Measurements from ENCODE around the gene OR5L2.
"Not testable (repeated sequence)": the region's sequence is repeated elsewhere in the genome, so short reads cannot be mapped to it uniquely, and the experiment has no call there.

OR5L2 gene

GRCh38 chr11:55826919-55827318 lies at the start of gene OR5L2:
Gene OR5L2, plus strand, starts transcription at chr11:55827219. Its CDS starts 0 bp downstream, at chr11:55827219.
- no peak for DNase-seq (ENCODE audit: low read depth, low spot score)

DNA sequence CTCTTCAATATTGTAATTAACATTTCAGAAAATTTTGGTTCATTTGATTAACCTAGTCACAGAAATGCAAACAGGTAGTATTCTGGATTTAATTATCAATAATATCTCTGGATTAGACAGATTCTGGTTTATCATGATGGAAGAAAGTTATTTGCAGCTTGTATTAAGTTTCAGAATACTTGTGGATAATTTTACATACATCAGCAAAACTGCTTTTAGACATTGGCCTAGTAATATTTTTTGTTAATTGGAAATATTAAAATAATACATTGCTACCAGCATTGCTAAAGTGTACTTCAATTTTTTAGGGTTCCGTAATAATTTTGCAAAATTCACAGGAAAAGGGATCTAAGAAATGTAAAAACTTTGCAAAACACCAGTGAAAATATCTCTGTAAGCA lies 35.4 kb upstream of the OR5L2 start:
- no peak for DNase-seq (ENCODE audit: low read depth, low spot score)

- DNase-seq (ENCODE audit: low read depth, low spot score) = no peak
Measured at GRCh38 chr11:55793321-55793720, 33.7 kb upstream of the OR5L2 start.

DNA sequence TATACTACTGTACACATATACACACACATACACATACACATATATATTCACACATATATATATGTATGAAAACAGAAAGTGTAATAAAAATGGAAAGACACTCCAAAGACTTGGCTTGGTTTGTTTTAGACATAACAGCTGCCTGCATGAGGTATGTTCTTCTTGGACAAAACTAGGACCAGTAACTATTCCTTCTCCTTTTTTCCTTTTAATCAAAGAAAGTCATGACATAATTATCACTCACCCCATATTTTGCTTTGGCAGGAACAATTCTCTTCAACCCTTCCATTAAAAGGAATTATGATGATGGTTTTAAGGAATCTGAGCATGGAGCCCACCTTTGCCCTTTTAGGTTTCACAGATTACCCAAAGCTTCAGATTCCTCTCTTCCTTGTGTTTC lies 31.8 kb upstream of the OR5L2 start, which contains the start of gene OR5D14:
Gene OR5D14, plus strand, starts transcription at position 301 of the 400 bp plus-strand sequence. Its CDS starts 0 bp downstream, at position 301.
- DNase-seq (ENCODE audit: low read depth, low spot score) = no peak

- DNase-seq (ENCODE audit: low read depth, low spot score) = no peak
Measured at GRCh38 chr11:55806248-55806647, 20.8 kb upstream of the OR5L2 start.

GRCh38 chr11:55811067-55811466 lies 16.0 kb upstream of the OR5L2 start, which contains the start of gene OR5L1:
Gene OR5L1, plus strand, starts transcription at chr11:55811367. Its CDS starts 100 bp downstream, at chr11:55811467.
- DNase-seq (ENCODE audit: low read depth, low spot score) = no peak

GRCh38 chr11:55819330-55819729 lies 7.7 kb upstream of the OR5L2 start, which contains the start of gene OR5D18:
Gene OR5D18, plus strand, starts transcription at chr11:55819630. Its CDS starts 0 bp downstream, at chr11:55819630.
- no peak for DNase-seq (ENCODE audit: low read depth, low spot score)

- DNase-seq (ENCODE audit: low read depth, low spot score) = no peak
Measured at GRCh38 chr11:55838452-55838851, 11.4 kb downstream of the OR5L2 start, which contains the start of gene OR5D16. Gene OR5D16, plus strand, starts transcription at chr11:55838752. Its CDS starts 0 bp downstream, at chr11:55838752.

DNA sequence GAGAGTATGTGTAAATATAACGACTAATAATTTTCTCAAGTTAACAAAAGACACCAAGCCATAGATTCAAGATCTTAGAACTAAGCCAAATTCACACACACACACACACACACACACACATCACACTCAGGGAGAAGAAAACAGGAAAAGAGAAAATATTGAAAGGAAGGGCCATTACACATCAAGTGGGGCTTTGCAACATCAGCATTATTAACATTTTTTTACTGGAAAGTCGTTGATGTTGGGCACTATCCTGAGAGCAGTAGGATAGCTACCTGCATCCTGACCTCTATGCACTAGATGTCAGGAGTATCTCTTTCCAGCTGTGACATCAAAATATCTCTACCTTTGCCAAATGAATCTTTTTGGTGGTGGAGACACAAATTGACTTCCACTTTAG lies 20.4 kb downstream of the OR5L2 start:
- DNase-seq (ENCODE audit: low read depth, low spot score) = no peak

DNA sequence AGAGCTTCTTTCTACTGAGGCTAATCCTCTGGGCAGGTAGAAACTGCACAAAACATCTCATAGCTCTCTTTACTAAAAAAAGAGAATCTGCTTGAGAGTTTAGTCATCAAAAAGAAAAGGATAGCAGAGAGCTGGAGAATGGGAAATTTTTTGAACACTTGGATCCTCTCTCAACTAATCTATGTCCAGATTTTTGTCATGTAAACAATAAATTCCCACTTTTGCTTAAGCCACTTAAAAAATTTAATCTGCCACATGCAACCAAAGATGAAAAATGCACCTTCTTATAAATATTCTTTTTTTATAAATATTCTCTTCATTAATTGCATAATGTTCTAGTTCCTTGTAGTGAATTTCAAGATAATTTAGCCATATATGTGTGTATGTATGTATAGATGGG lies 22.0 kb downstream of the OR5L2 start:
- DNase-seq (ENCODE audit: low read depth, low spot score) = no peak

- no peak for DNase-seq (ENCODE audit: low read depth, low spot score)
Measured at GRCh38 chr11:55852141-55852540, 25.1 kb downstream of the OR5L2 start.

DNA sequence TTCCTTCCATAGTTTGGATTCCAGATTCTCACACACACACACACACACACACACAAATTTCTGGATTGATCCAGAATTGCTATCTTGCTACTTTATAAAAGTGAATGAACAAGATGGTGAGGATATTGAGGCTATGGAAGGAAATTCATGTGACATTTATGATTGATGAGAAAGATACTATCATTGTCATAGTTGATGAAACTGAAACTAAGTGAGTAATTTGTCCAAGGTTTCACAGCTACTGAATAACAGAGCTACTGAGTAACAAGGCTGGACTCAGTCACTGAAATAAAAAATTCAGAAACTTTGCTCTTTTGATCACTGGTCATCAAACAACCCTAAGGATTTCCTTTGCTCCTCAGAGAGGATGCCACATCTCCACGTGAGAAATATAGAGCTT lies 27.7 kb downstream of the OR5L2 start:
- no peak for DNase-seq (ENCODE audit: low read depth, low spot score)

DNA sequence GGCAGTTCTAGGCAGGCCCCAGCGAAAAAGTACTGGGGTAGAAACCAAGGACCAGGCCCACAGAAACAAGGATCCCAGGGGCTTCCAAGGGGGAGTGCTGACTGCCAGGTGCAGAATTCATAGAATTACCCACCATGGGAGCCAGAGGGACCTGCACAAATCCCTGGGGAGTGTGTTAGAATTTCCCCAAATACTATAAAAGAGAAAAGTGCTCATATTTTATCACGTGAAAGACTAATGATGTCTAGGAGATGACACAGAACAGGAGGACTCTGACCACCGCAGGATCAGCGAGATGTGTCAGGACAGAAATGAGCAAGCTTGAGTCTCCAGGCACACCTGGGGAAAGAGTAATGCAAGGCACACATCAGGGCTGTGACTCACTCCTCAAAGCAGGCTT lies 40.3 kb downstream of the OR5L2 start:
- not testable (repeated sequence) for DNase-seq (ENCODE audit: low read depth, low spot score)

- not testable (repeated sequence) for DNase-seq (ENCODE audit: low read depth, low spot score)
Measured at GRCh38 chr11:55872731-55873130, 45.7 kb downstream of the OR5L2 start.

GRCh38 chr11:55873146-55873545 lies 46.1 kb downstream of the OR5L2 start:
- not testable (repeated sequence) for DNase-seq (ENCODE audit: low read depth, low spot score)

Data from astrocyte of the hippocampus (primary cell).